DND-41 (cell line): ENCODE measurements around the gene XPA.

Experiments
- CTCF ChIP-seq: IDR thresholded peaks from 2 replicates; pipeline ENCODE4 v1.5.1; 2012; ENCODE audit warnings: borderline replicate concordance, low read length, moderate library complexity, mild to moderate bottlenecking; ENCODE audit not compliant: poor library complexity, severe bottlenecking; ENCODE audit errors: extremely low read depth
- EZH2 ChIP-seq: IDR thresholded peaks from 3 replicates; pipeline ENCODE4 v1.6.1; 2012; ENCODE audit warnings: borderline replicate concordance, low read depth, mild to moderate bottlenecking, moderate library complexity, low read length, inconsistent platforms; ENCODE audit not compliant: severe bottlenecking

GRCh38 chr9:97698865-97699264, 1.7 kb upstream of the XPA start:
- TF ChIP-seq EZH2, result no peak
- no peak for TF ChIP-seq CTCF
